H1 (cell line): ENCODE data around the gene PEX14. TPM values are rescaled to one million over a fixed set of nuclear protein-coding genes. Genes with fewer than 3 reads are reported as not detected.

Experiments
- CTCF ChIA-PET: fragments of 300-600 bp; sonication (Branson Sonifier 250); formaldehyde crosslinking; loops from one replicate; lab custom pipeline; 2021; ENCODE audit not compliant: partially characterized antibody; lab: Charles Lee
- POLR2A ChIA-PET: fragments of 300-600 bp; sonication (Branson Sonifier 250); formaldehyde crosslinking; loops from one replicate; lab custom pipeline; 2021; ENCODE audit warnings: inconsistent platforms; ENCODE audit not compliant: partially characterized antibody; lab: Charles Lee
- DNase-seq, 2 experiments: peaks; one replicate each; pipeline versions ENCODE4 v3.0.0 to v3.0.0-alpha.2; 2010 to 2022; ENCODE audit warnings: low spot score in 2 of 2, low read depth in 1 of 2, mixed read lengths in 1 of 2
- FAIRE-seq: peaks from 2 replicates; lab custom pipeline; 2011; peaks lifted over from hg19 to GRCh38; lab: Jason Lieb, UNC
- H2AFZ ChIP-seq: 2 replicates; pipeline ENCODE4 v1.8.1; 2012; ENCODE audit warnings: low read length, inconsistent platforms
- H2AK5ac ChIP-seq: 2 replicates; pipeline ENCODE4 v1.6.1; 2013; ENCODE audit warnings: low read depth, low read length
- H2BK120ac ChIP-seq: replicated peaks from 2 replicates; pipeline ENCODE3; 2013; ENCODE audit warnings: low read depth, low read length, inconsistent platforms
- H2BK12ac ChIP-seq: 2 replicates; pipeline ENCODE4 v1.6.1; 2013; ENCODE audit warnings: low read depth, low read length
- H2BK15ac ChIP-seq: 2 replicates; pipeline ENCODE4 v1.6.1; 2013; ENCODE audit warnings: low read length
- H2BK20ac ChIP-seq: 2 replicates; pipeline ENCODE4 v1.6.1; 2013; ENCODE audit warnings: low read length
- H2BK5ac ChIP-seq: 2 replicates; pipeline ENCODE4 v1.6.1; 2013; ENCODE audit warnings: low read depth, low read length
- H3K14ac ChIP-seq: 2 replicates; pipeline ENCODE4 v1.6.1; 2013; ENCODE audit warnings: inconsistent platforms; ENCODE audit not compliant: insufficient read length
- H3K18ac ChIP-seq: 2 replicates; pipeline ENCODE4 v1.6.1; 2013; ENCODE audit warnings: low read length; ENCODE audit errors: extremely low read depth
- H3K23ac ChIP-seq: 2 replicates; pipeline ENCODE4 v1.6.1; 2013; ENCODE audit warnings: inconsistent platforms; ENCODE audit not compliant: insufficient read length
- H3K23me2 ChIP-seq: 2 replicates; pipeline ENCODE4 v1.6.1; 2013; ENCODE audit warnings: low read depth, low read length
- H3K27ac ChIP-seq: 2 replicates; pipeline ENCODE4 v1.6.1; 2011; ENCODE audit warnings: low read depth, low read length, inconsistent platforms
- H3K27me3 ChIP-seq, 4 experiments: replicated peaks in 1 of 4; 1 replicate in 1 of 4; 2 replicates in 3 of 4; pipeline versions ENCODE4 v1.6.1 to v1.8.1; 2011 to 2013; ENCODE audit warnings: low read length in 3 of 4, mild to moderate bottlenecking in 3 of 4, inconsistent platforms in 2 of 4, mixed read lengths in 2 of 4, moderate library complexity in 1 of 4; ENCODE audit not compliant: control insufficient read depth in 3 of 4, insufficient read depth in 3 of 4; ENCODE audit errors: extremely low read depth in 1 of 4
- H3K36me3 ChIP-seq, 4 experiments: 2 replicates each; pipeline versions ENCODE4 v1.6.1 to v1.8.1; 2011 to 2013; ENCODE audit warnings: mild to moderate bottlenecking in 4 of 4, low read length in 3 of 4, moderate library complexity in 2 of 4, control low read depth in 1 of 4, inconsistent platforms in 1 of 4; ENCODE audit not compliant: insufficient read depth in 4 of 4, control insufficient read depth in 2 of 4
- H3K4ac ChIP-seq: replicated peaks from 2 replicates; pipeline ENCODE3; 2013; ENCODE audit warnings: low read length, low read depth, mixed read lengths, inconsistent platforms; ENCODE audit not compliant: insufficient read length
- H3K4me1 ChIP-seq, 4 experiments: replicated peaks in 1 of 4; 1 replicate in 1 of 4; 2 replicates in 3 of 4; pipeline versions ENCODE4 v1.6.1 to v1.8.1; 2011 to 2013; ENCODE audit warnings: low read length in 3 of 4, inconsistent platforms in 2 of 4, mixed read lengths in 1 of 4; ENCODE audit not compliant: insufficient read depth in 4 of 4, control insufficient read depth in 3 of 4
- H3K4me2 ChIP-seq, 2 experiments: 2 replicates each; pipeline versions ENCODE4 v1.6.1 to v1.8.1; 2011 to 2013; ENCODE audit warnings: low read depth in 2 of 2, low read length in 2 of 2, control low read depth in 1 of 2, inconsistent platforms in 1 of 2, mild to moderate bottlenecking in 1 of 2; ENCODE audit not compliant: insufficient read depth in 1 of 2
- H3K4me3 ChIP-seq, 4 experiments: fragments of 200-600, 300-600 bp in 1 of 4; sonication (generic), shearing (Covaris generic), sonication (Bioruptor Twin) in 1 of 4; 2 replicates each; pipeline versions ENCODE4 v1.5.1 to v1.8.1; 2011 to 2016; ENCODE audit warnings: low read length in 4 of 4, low read depth in 3 of 4, control low read depth in 2 of 4, inconsistent platforms in 2 of 4, mild to moderate bottlenecking in 2 of 4, mixed read lengths in 1 of 4, moderate library complexity in 1 of 4; ENCODE audit not compliant: insufficient read depth in 2 of 4; ENCODE audit errors: extremely low read depth in 1 of 4
- H3K56ac ChIP-seq: replicated peaks from 2 replicates; pipeline ENCODE3; 2013; ENCODE audit warnings: low read depth, mild to moderate bottlenecking, mixed read lengths, low read length, inconsistent platforms; ENCODE audit not compliant: insufficient read length
- H3K79me1 ChIP-seq: 2 replicates; pipeline ENCODE4 v1.6.1; 2013; ENCODE audit warnings: low read depth, low read length, control low read depth
- H3K79me2 ChIP-seq, 2 experiments: 2 replicates each; pipeline versions ENCODE4 v1.6.1 to v1.8.1; 2012 to 2013; ENCODE audit warnings: low read length in 2 of 2, mild to moderate bottlenecking in 2 of 2, inconsistent platforms in 1 of 2; ENCODE audit not compliant: insufficient read depth in 2 of 2, control insufficient read depth in 1 of 2
- H3K9ac ChIP-seq, 4 experiments: replicated peaks in 1 of 4; 1 replicate in 1 of 4; 2 replicates in 3 of 4; pipeline versions ENCODE4 v1.6.1 to v1.8.1; 2011 to 2013; ENCODE audit warnings: low read depth in 3 of 4, low read length in 3 of 4, control low read depth in 2 of 4, mild to moderate bottlenecking in 2 of 4, moderate library complexity in 2 of 4, inconsistent platforms in 1 of 4; ENCODE audit errors: extremely low read depth in 1 of 4
- H3K9me3 ChIP-seq, 2 experiments: 2 replicates each; pipeline versions ENCODE4 v1.6.1 to v1.8.1; 2012 to 2013; ENCODE audit warnings: mild to moderate bottlenecking in 2 of 2, moderate library complexity in 2 of 2, control low read depth in 1 of 2, inconsistent platforms in 1 of 2, low read depth in 1 of 2, low read length in 1 of 2, mixed read lengths in 1 of 2; ENCODE audit not compliant: insufficient read depth in 2 of 2
- H4K20me1 ChIP-seq, 2 experiments: replicated peaks in 1 of 2; 2 replicates each; pipeline versions ENCODE3 to v1.8.1; 2011 to 2013; ENCODE audit warnings: inconsistent platforms in 2 of 2, low read length in 2 of 2, mild to moderate bottlenecking in 1 of 2; ENCODE audit not compliant: insufficient read depth in 2 of 2, control insufficient read depth in 1 of 2
- H4K5ac ChIP-seq: 2 replicates; pipeline ENCODE4 v1.6.1; 2013; ENCODE audit warnings: low read length, low read depth, mixed read lengths, inconsistent platforms; ENCODE audit not compliant: insufficient read length
- H4K8ac ChIP-seq: 2 replicates; pipeline ENCODE4 v1.8.0; 2013; ENCODE audit warnings: mild to moderate bottlenecking, moderate library complexity, low read length, inconsistent platforms; ENCODE audit not compliant: insufficient read depth; ENCODE audit errors: extremely low read depth
- H4K91ac ChIP-seq: replicated peaks from 2 replicates; pipeline ENCODE3; 2013; ENCODE audit warnings: low read length, mixed read lengths, inconsistent platforms; ENCODE audit not compliant: insufficient read length
- BRCA1 ChIP-seq: IDR thresholded peaks from 2 replicates; pipeline ENCODE4 v1.6.1; 2012; ENCODE audit warnings: low read depth, low read length, improper control_type of control experiment
- HDAC2 ChIP-seq, 2 experiments: fragments of 300-600 bp in 1 of 2; sonication (generic) in 1 of 2; IDR thresholded peaks; 2 replicates each; pipeline ENCODE4 v1.6.1; 2011 to 2012; ENCODE audit warnings: low read depth in 2 of 2, low read length in 2 of 2, mild to moderate bottlenecking in 2 of 2, moderate library complexity in 2 of 2, borderline replicate concordance in 1 of 2, inconsistent platforms in 1 of 2
- KDM1A ChIP-seq: fragments of 200-600, 300-600 bp; sonication (generic); IDR thresholded peaks from 2 replicates; pipeline ENCODE4 v1.7.1; 2016; ENCODE audit warnings: mild to moderate bottlenecking, low read length, borderline replicate concordance
- PHF8 ChIP-seq: fragments of 200-600 bp; sonication (generic); conservative IDR thresholded peaks from 2 replicates; pipeline ENCODE4 v1.7.1; 2012; ENCODE audit warnings: low read depth, mild to moderate bottlenecking, inconsistent platforms, low read length, moderate library complexity
- RFX5 ChIP-seq: IDR thresholded peaks from 2 replicates; pipeline ENCODE4 v1.6.1; 2011; ENCODE audit warnings: low read depth, low read length, improper control_type of control experiment, borderline replicate concordance
- SIX5 ChIP-seq: IDR thresholded peaks from 2 replicates; pipeline ENCODE4 v1.6.1; 2011; ENCODE audit warnings: mild to moderate bottlenecking, low read depth, low read length
- SP2 ChIP-seq: IDR thresholded peaks from 2 replicates; pipeline ENCODE4 v1.6.1; 2012; ENCODE audit warnings: mild to moderate bottlenecking, low read length, inconsistent platforms
- SP4 ChIP-seq: IDR thresholded peaks from 2 replicates; pipeline ENCODE4 v1.6.1; 2012; ENCODE audit warnings: low read length, inconsistent platforms
- TCF12 ChIP-seq: IDR thresholded peaks from 2 replicates; pipeline ENCODE4 v1.6.1; 2011; ENCODE audit warnings: low read depth, mild to moderate bottlenecking, low read length
- USF2 ChIP-seq: IDR thresholded peaks from 2 replicates; pipeline ENCODE4 v1.6.1; 2011; ENCODE audit warnings: low read length, improper control_type of control experiment
- ZNF274 ChIP-seq: IDR thresholded peaks from 2 replicates; pipeline ENCODE4 v1.7.0; 2012; ENCODE audit warnings: low read length, borderline replicate concordance; ENCODE audit errors: extremely low read depth
- WGBS, 2 experiments: shearing (Covaris generic) in 1 of 2; methylation state at CpG; one replicate each; pipeline versions ENCODE4 v1.1.6 to v1.1.7; 2013 to 2015; ENCODE audit warnings: low lambda C conversion rate in 2 of 2, mixed read lengths in 2 of 2, inconsistent platforms in 1 of 2, low coverage in 1 of 2, missing lambda C conversion rate in 1 of 2; ENCODE audit not compliant: insufficient replicate concordance in 2 of 2, insufficient coverage in 1 of 2, insufficient read length in 1 of 2; ENCODE audit errors: extremely low coverage in 1 of 2, missing lambda C conversion rate in 1 of 2; 5-methylcytosine and 5-hydroxymethylcytosine counted together
- polyA plus RNA-seq, 7 experiments: library from polyadenylated mRNA; depleted of rRNA in 3 of 7; stranded (reverse) in 5 of 7; unstranded in 2 of 7; fragments of >200 nt in 5 of 7; fragments of 200-250 nt in 2 of 7; gene quantifications; 1 replicate in 5 of 7; 2 replicates in 1 of 7; 4 replicates in 1 of 7; pipeline versions ENCODE4 v1.2.1 to v1.2.3, GENCODE V29; 2011 to 2013; ENCODE audit warnings: missing spikeins in 2 of 7, mixed read lengths in 2 of 7
- total RNA-seq: library from RNA; stranded (reverse); fragmentation: NEBNext Ultra II Directional; extraction: Animal tissue kit (Norgen Biotek cat#: 25700); gene quantifications from 2 replicates; pipeline ENCODE4 v1.2.1, GENCODE V29; 2021

The PEX14 gene
- total and polyA plus RNA-seq, 2 of the 8 experiments (the other 6 are each of a cell fraction or from before 2014, with no cell fraction given), result 13.0 to 19.8 TPM

- H2AK5ac ChIP-seq, result no peak overlapping the region
- H4K20me1 ChIP-seq, result no peaks in the 10 kb centered on the region
- peak; percentile 24 for FAIRE-seq
- no peak overlapping the region for H2BK20ac ChIP-seq
- no peaks in the 10 kb centered on the region; a peak in 1 of 8 replicates for H3K36me3 ChIP-seq
- peak overlapping the region; percentile 68; the same call in 1 of the 2 replicates for H4K8ac ChIP-seq
- no peak overlapping the region for H3K56ac ChIP-seq
- H4K5ac ChIP-seq, result no peak overlapping the region
- no peak overlapping the region for H4K91ac ChIP-seq
- no peak for DNase-seq
- no peak overlapping the region; the same call in 1 of the 2 replicates for H2BK5ac ChIP-seq
- H3K23me2 ChIP-seq, result no peaks in the 10 kb centered on the region; the same call in 1 of the 2 replicates
- H3K27ac ChIP-seq, result no peak overlapping the region
- no peaks in the 10 kb centered on the region for H3K27me3 ChIP-seq
- H3K23ac ChIP-seq, result no peak overlapping the region
- CTCF ChIA-PET, result interaction anchor here (0.9 to 2.1 kb wide), 10 partner anchors 8 to 366 kb away, joined by 3 to 8 read pairs (median 5); no protein-coding TSS in a partner anchor
- no peak overlapping the region for H2BK12ac ChIP-seq
- no peak overlapping the region for H2BK120ac ChIP-seq
- H3K79me2 ChIP-seq, result no peaks in the 10 kb centered on the region
- no peak overlapping the region for H3K4me3 ChIP-seq
- peak overlapping the region; percentile 53; the same call in 1 of the 2 replicates for H3K18ac ChIP-seq
- no peak overlapping the region for H2BK15ac ChIP-seq
- POLR2A ChIA-PET, result no interaction called here
- H3K9ac ChIP-seq, result no peak overlapping the region; a peak in 1 of 7 replicates
- H3K4me1 ChIP-seq, result peaks cover 3 to 13% (median 7%) of the 10 kb centered on the region in 4 experiments
- H3K4me2 ChIP-seq, result peak overlapping the region; percentile 10 to 44; a peak in 1 of 4 replicates
- TF ChIP-seq SIX5 (no peak), KDM1A (no peak), USF2 (no peak), SP4 (no peak), BRCA1 (no peak), PHF8 (no peak), ZNF274 (no peak), HDAC2 (IDR thresholded peaks at IDR 0.05; ENCODE audit: borderline replicate concordance in 1 of 2, low read depth in 2 of 2, low read length in 2 of 2) (no peak), TCF12 (no peak), RFX5 (no peak), SP2 (no peak)
- no peak overlapping the region for H3K4ac ChIP-seq
- H3K9me3 ChIP-seq, result no peaks in the 10 kb centered on the region
- no peaks in the 10 kb centered on the region for H3K79me1 ChIP-seq
- H2AFZ ChIP-seq, result no peak overlapping the region
- no peak overlapping the region for H3K14ac ChIP-seq
- 51% methylated on average over 9 of the region's 9 CpGs; no CpG with 5 or more reads in 1 of the 2 experiments for WGBS, 2 experiments
These were observed 120.0 kb downstream of the PEX14 start for GRCh38 chr1:10594595-10595223.
